Muscle layer of colon (tissue), 2 donors: ENCODE data around the gene ROGDI.
"Not testable (repeated sequence)": the region's sequence is repeated elsewhere in the genome, so short reads cannot be mapped to it uniquely, and the experiment has no call there.

ENCODE experiments used
- H3K27ac ChIP-seq: one replicate; pipeline ENCODE4 v1.7.0; 2013; ENCODE audit warnings: low read depth, mild to moderate bottlenecking, low read length, moderate library complexity
- H3K27me3 ChIP-seq, 2 donors: one replicate each; pipeline ENCODE4 v1.7.0; 2013; ENCODE audit warnings: low read length in 2 of 2, mild to moderate bottlenecking in 2 of 2; ENCODE audit not compliant: insufficient read depth in 2 of 2, control insufficient read depth in 1 of 2
- H3K36me3 ChIP-seq: one replicate; pipeline ENCODE4 v1.7.0; 2013; ENCODE audit warnings: mild to moderate bottlenecking, low read length; ENCODE audit not compliant: insufficient read depth
- H3K4me1 ChIP-seq: one replicate; pipeline ENCODE4 v1.7.0; 2013; ENCODE audit warnings: mild to moderate bottlenecking, low read length; ENCODE audit not compliant: insufficient read depth
- H3K4me3 ChIP-seq, 2 donors: one replicate each; pipeline ENCODE4 v1.7.0; 2013; ENCODE audit warnings: low read length in 2 of 2, low read depth in 1 of 2, mild to moderate bottlenecking in 1 of 2, moderate library complexity in 1 of 2
- H3K9ac ChIP-seq: one replicate; pipeline ENCODE4 v1.7.0; 2013; ENCODE audit warnings: low read length
- H3K9me3 ChIP-seq: one replicate; pipeline ENCODE4 v1.7.0; 2013; ENCODE audit warnings: mild to moderate bottlenecking, low read length
- donor health status: abdominal sarcoma.
- donor health status: Adenocarcinoma of cecum.

ROGDI gene

GRCh38 chr16:4787627-4788482 is 14.6 kb downstream of the ROGDI start, which contains the start of gene SEPTIN12:
TSS of gene SEPTIN12 (minus strand) at chr16:4788345. CDS start at chr16:4787645, 700 bp downstream.
- Histone ChIP-seq H3K36me3 (no peaks in the 10 kb centered on the region), H3K4me1 (no peaks in the 10 kb centered on the region), H3K9me3 (no peaks in the 10 kb centered on the region), H3K27me3 (no peaks in the 10 kb centered on the region), H3K9ac (no peak within 1 kb of the TSS), H3K27ac (no peak within 1 kb of the TSS), H3K4me3 (no peak within 1 kb of the TSS)

DNA sequence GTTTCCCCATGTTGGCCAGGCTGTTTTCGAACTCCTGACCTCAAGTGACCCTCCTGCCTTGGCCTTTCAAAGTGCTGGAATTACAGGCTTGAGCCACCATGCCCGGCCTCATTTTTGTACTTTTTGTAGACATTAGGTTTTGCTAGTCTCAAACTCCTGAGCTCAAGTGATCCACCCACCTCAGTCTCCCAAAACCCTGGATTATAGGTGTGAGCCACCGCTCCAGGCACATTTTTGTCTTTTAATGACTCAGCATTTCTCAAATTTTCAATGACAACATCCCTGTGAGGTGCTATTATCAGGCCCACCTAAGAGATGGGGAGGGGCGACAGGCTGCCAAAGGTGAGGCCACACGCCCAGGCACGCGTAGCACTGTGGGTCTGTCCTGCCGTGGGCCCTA is 15.4 kb downstream of the ROGDI start:
- Histone ChIP-seq H3K27me3 (no peaks in the 10 kb centered on the region), H3K4me1 (no peaks in the 10 kb centered on the region), H3K4me3 (no peak overlapping the region), H3K9ac (no peak overlapping the region), H3K27ac (no peak overlapping the region), H3K36me3 (no peaks in the 10 kb centered on the region), H3K9me3 (no peaks in the 10 kb centered on the region)

DNA sequence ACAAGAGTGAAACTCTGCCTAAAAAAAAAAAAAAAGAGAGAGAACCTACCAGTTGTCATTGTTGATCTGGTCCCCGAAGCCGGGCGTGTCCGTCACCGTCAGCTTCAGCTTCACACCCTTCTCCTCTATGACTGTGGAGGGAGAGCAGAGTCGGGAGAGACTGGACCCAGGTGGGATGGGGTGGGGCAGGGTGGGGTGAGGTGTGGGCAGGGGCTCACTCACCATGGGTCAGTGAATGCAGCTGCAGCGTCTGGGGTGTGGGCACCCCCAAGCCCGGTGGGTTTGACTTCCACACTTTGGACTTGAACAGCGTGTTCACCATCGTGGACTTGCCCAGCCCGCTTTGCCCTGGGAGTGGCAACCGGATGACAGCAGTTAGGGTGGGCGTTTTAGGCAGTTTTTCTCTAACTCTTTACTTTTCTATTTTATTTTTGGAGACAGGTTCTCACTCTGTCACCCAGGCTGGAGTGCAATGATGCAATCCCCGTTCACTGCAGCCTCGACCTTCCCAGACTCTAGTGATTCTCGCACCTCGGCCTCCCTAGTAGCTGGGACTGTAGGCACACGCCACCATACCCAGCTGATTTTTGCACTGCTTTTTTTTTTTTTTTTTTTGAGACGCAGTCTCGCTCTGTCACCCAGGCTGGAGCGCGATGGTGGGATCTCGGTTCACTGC is 16.5 kb downstream of the ROGDI start:
- Histone ChIP-seq H3K4me1 (no peaks in the 10 kb centered on the region), H3K9ac (no peak overlapping the region), H3K9me3 (no peaks in the 10 kb centered on the region), H3K36me3 (no peaks in the 10 kb centered on the region), H3K4me3 (no peak overlapping the region), H3K27me3 (no peaks in the 10 kb centered on the region), H3K27ac (no peak overlapping the region)

GRCh38 chr16:4784444-4784987 is 17.9 kb downstream of the ROGDI start:
- H3K4me3 ChIP-seq, H3K27ac ChIP-seq, H3K27me3 ChIP-seq, H3K9me3 ChIP-seq, H3K4me1 ChIP-seq, H3K9ac ChIP-seq, H3K36me3 ChIP-seq: not testable (repeated sequence)

DNA sequence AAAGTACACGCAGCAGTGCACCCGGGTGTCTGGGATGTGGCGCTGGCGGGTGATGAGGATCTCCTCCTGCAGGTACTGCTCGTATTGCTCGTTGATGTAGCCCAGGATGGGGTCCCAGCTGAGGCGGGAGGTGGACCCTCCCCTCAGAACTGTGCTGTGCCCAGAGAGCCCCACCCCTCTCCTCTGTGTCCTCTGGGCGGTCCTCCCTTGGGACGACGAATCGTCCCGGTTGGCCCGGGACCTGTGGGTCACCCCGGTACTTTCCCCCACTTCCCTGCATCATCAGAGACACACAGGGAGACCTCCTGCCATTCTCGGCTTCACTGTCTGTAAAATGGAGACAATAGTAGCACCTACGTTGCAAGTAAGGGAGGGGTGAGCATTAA is 18.5 kb downstream of the ROGDI start:
- H3K27ac ChIP-seq = no peak overlapping the region
- H3K9ac ChIP-seq = no peak overlapping the region
- no peaks in the 10 kb centered on the region for H3K4me1 ChIP-seq
- no peaks in the 10 kb centered on the region for H3K36me3 ChIP-seq
- no peak overlapping the region for H3K4me3 ChIP-seq
- no peaks in the 10 kb centered on the region for H3K9me3 ChIP-seq
- H3K27me3 ChIP-seq = no peaks in the 10 kb centered on the region

DNA sequence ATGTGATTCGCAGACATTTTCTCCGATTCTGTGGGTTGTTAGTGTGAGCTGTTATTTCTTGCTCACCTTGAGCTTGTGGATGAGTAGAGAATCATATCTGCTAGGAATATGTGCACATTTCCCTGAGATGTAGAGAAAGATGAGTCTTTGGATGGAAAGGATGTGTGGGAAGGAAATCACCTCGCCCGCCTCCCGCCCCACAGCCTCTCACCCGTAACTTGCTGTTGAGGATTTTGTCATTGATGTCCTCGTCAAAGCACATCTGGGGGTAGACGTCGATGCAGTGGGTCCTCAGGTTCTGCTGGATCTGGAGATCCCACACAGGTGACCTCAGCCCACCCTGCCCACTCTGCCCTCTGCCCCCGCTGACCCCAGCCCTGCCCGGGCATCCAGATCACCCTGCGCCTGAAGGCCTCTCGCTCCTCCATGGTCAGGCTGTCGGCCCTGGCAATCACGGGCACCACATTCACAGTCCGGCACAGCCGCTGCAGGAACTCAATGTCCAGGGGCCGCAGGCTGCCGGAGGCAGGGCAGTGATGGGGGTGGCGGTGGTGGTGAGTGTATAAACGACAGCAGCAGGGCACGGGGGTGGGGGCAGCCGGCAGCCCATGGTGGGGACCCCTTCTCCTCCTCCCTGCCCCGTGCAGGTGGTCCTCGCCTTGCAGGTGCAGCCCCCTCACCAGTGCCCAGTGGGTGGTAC is 19.0 kb downstream of the ROGDI start:
- no peaks in the 10 kb centered on the region for H3K27me3 ChIP-seq
- no peaks in the 10 kb centered on the region for H3K36me3 ChIP-seq
- no peak overlapping the region for H3K4me3 ChIP-seq
- no peak overlapping the region for H3K27ac ChIP-seq
- H3K4me1 ChIP-seq = no peaks in the 10 kb centered on the region
- no peak overlapping the region for H3K9ac ChIP-seq
- H3K9me3 ChIP-seq = no peaks in the 10 kb centered on the region

DNA sequence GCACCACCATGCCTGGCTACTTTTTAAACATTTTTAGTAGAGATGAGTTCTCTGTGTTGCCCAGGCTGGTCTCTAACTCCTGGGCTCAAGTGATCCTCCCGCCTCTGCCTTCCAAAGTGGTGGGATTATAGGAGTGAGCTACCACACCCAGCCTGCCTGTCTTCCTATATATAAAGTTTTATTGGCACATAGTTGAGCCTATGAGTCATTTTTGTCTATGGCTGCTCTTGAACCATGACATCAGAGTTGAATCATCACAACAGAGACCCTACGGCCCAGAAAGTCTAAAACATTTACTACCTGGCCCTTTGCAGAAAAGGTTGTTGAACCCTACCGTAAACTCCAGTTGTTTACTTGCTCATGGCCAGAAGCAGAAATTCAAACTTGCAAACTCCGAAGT is 22.2 kb downstream of the ROGDI start:
- Histone ChIP-seq H3K4me1 (no peaks in the 10 kb centered on the region), H3K36me3 (no peaks in the 10 kb centered on the region), H3K4me3 (no peak overlapping the region), H3K9me3 (no peaks in the 10 kb centered on the region), H3K27ac (no peak overlapping the region), H3K9ac (no peak overlapping the region), H3K27me3 (no peaks in the 10 kb centered on the region)

DNA sequence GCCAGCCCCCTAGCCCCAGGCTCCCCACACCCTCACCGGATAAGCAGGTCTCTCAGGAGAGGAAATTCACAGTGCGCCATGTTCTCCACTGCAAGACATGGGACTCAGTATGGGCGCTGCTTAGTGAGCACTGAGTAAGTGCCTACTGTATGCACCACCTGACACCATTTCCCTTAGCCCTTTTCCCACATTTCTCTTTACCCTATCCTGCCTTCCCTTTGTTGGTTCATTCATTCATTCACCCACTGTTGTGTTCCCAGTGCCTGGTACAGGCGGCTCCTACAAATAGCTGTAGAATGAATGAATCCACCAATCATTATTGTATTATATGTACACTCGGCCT is 24.4 kb downstream of the ROGDI start:
- Histone ChIP-seq H3K27ac (no peak overlapping the region), H3K4me1 (no peaks in the 10 kb centered on the region), H3K36me3 (no peaks in the 10 kb centered on the region), H3K9me3 (no peaks in the 10 kb centered on the region), H3K9ac (no peak overlapping the region), H3K4me3 (no peak overlapping the region), H3K27me3 (no peaks in the 10 kb centered on the region)

GRCh38 chr16:4777339-4778049 is 24.9 kb downstream of the ROGDI start:
- Histone ChIP-seq H3K27ac (no peak overlapping the region), H3K4me1 (no peaks in the 10 kb centered on the region), H3K9ac (no peak overlapping the region), H3K27me3 (no peaks in the 10 kb centered on the region), H3K36me3 (no peaks in the 10 kb centered on the region), H3K9me3 (no peaks in the 10 kb centered on the region), H3K4me3 (no peak overlapping the region)

DNA sequence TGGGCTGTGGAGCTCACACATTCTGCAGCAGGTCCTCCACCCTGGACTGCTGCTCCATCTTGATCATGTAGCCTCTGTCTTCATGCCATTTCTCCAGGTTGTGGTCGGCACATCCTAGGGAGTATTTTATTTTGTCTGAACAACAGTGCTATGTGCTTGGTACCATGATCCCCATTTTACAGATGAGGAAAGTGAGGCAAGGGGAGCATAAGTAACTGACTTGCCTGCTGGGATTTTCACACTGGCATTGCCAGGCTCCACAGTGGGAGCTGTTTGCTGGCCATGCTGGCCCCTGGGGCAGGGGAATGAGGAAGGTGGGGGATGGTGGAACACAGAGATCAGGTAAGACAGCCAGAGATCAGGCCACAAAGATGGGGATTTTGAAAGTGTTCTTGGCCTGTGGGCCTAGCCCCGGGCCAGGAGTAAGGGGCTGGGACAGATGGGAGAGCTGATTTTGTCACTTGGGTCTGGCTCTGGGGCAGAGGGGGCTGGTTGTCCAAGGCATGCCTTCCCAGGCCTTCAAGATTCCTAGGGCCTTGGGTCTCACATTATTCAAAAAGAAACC is 26.2 kb downstream of the ROGDI start:
- no peak overlapping the region for H3K9ac ChIP-seq
- H3K36me3 ChIP-seq = no peaks in the 10 kb centered on the region
- H3K9me3 ChIP-seq = no peaks in the 10 kb centered on the region
- no peaks in the 10 kb centered on the region for H3K27me3 ChIP-seq
- H3K27ac ChIP-seq = no peak overlapping the region
- no peaks in the 10 kb centered on the region for H3K4me1 ChIP-seq
- H3K4me3 ChIP-seq = no peak overlapping the region

- Histone ChIP-seq H3K9ac (no peak overlapping the region), H3K27me3 (no peaks in the 10 kb centered on the region), H3K9me3 (no peaks in the 10 kb centered on the region), H3K4me3 (no peak overlapping the region), H3K4me1 (no peaks in the 10 kb centered on the region), H3K36me3 (no peaks in the 10 kb centered on the region), H3K27ac (no peak overlapping the region)
Observed at GRCh38 chr16:4775005-4775404, 27.4 kb downstream of the ROGDI start.
